CD14-positive monocyte (primary cell): ENCODE measurements around the gene DOCK1. TPM values are rescaled to one million over a fixed set of nuclear protein-coding genes. Genes with fewer than 3 reads are reported as not detected.

Experiments used
- DNase-seq, 3 donors: peaks; one replicate each; pipeline ENCODE4 v3.0.0-alpha.2; 2011 to 2022
- H2AFZ ChIP-seq: 2 replicates; pipeline ENCODE4 v1.6.0; 2012; ENCODE audit warnings: mild to moderate bottlenecking, low read depth, low read length, inconsistent platforms; ENCODE audit not compliant: insufficient read depth, poor library complexity, severe bottlenecking
- H3K27ac ChIP-seq, 2 donors: 1 replicate in 1 of 2; 2 replicates in 1 of 2; pipeline ENCODE4 v1.5.1; 2012 to 2013; ENCODE audit warnings: low read length in 2 of 2, control low read depth in 1 of 2, inconsistent platforms in 1 of 2, low read depth in 1 of 2, mild to moderate bottlenecking in 1 of 2
- H3K27me3 ChIP-seq, 2 donors: one replicate each; pipeline versions ENCODE4 v1.6.0 to v1.6.1; 2011 to 2013; ENCODE audit warnings: low read length in 2 of 2; ENCODE audit not compliant: control insufficient read depth in 2 of 2, insufficient read depth in 2 of 2
- H3K36me3 ChIP-seq, 2 donors: replicated peaks in 1 of 2; 1 replicate in 1 of 2; 2 replicates in 1 of 2; pipeline versions ENCODE4 v1.5.1 to v1.6.1; 2012 to 2013; ENCODE audit warnings: low read length in 2 of 2, control low read depth in 1 of 2, inconsistent platforms in 1 of 2, mild to moderate bottlenecking in 1 of 2; ENCODE audit not compliant: insufficient read depth in 2 of 2, control insufficient read depth in 1 of 2
- H3K4me1 ChIP-seq, 2 donors: 1 replicate in 1 of 2; 2 replicates in 1 of 2; pipeline versions ENCODE4 v1.5.1 to v1.6.1; 2012 to 2013; ENCODE audit warnings: low read length in 2 of 2, control low read depth in 1 of 2, inconsistent platforms in 1 of 2, mild to moderate bottlenecking in 1 of 2, moderate library complexity in 1 of 2; ENCODE audit not compliant: insufficient read depth in 2 of 2, control insufficient read depth in 1 of 2
- H3K4me2 ChIP-seq: replicated peaks from 2 replicates; pipeline ENCODE3; 2012; ENCODE audit warnings: low read length, moderate library complexity, mild to moderate bottlenecking; ENCODE audit not compliant: poor library complexity, severe bottlenecking; ENCODE audit errors: extremely low read depth
- H3K4me3 ChIP-seq, 3 experiments: fragments of 200-600 bp in 1 of 3; sonication (generic) in 1 of 3; replicated peaks in 1 of 3; 1 replicate in 2 of 3; 2 replicates in 1 of 3; pipeline ENCODE4 v1.5.1; 2011 to 2013; ENCODE audit warnings: low read length in 3 of 3, mild to moderate bottlenecking in 3 of 3, control low read depth in 2 of 3, low read depth in 2 of 3, inconsistent platforms in 1 of 3, moderate library complexity in 1 of 3
- H3K79me2 ChIP-seq: 2 replicates; pipeline ENCODE4 v1.6.0; 2012; ENCODE audit warnings: mild to moderate bottlenecking, control low read depth, inconsistent platforms, low read length, moderate library complexity; ENCODE audit not compliant: insufficient read depth
- H3K9ac ChIP-seq: 2 replicates; pipeline ENCODE4 v1.6.0; 2017; ENCODE audit warnings: low read length, mild to moderate bottlenecking; ENCODE audit not compliant: insufficient read depth, poor library complexity, severe bottlenecking
- H3K9me3 ChIP-seq, 2 donors: replicated peaks in 1 of 2; 1 replicate in 1 of 2; 2 replicates in 1 of 2; pipeline versions ENCODE4 v1.5.1 to v1.6.1; 2012 to 2013; ENCODE audit warnings: low read length in 2 of 2, control low read depth in 1 of 2; ENCODE audit not compliant: control insufficient read depth in 1 of 2, insufficient read depth in 1 of 2
- H4K20me1 ChIP-seq: 2 replicates; pipeline ENCODE4 v1.6.0; 2012; ENCODE audit warnings: mild to moderate bottlenecking, low read length, control low read depth, moderate library complexity; ENCODE audit not compliant: insufficient read depth
- H3K27ac Mint-ChIP-seq, 7 donors: one replicate each; pipeline ENCODE4 v1.8.0; 2020; ENCODE audit warnings: mild to moderate bottlenecking in 7 of 7, mixed read lengths in 7 of 7, moderate library complexity in 6 of 7, inconsistent platforms in 2 of 7
- H3K27me3 Mint-ChIP-seq, 3 donors: one replicate each; pipeline ENCODE4 v1.8.0; 2021 to 2022; ENCODE audit warnings: low read depth in 3 of 3, mild to moderate bottlenecking in 3 of 3, mixed read lengths in 3 of 3, moderate library complexity in 3 of 3, inconsistent platforms in 1 of 3
- H3K36me3 Mint-ChIP-seq, 2 donors: one replicate each; pipeline ENCODE4 v1.8.0; 2020; ENCODE audit warnings: mixed read lengths in 2 of 2, inconsistent platforms in 1 of 2, mild to moderate bottlenecking in 1 of 2
- H3K4me1 Mint-ChIP-seq: one replicate; pipeline ENCODE4 v1.8.0; 2020; ENCODE audit warnings: mild to moderate bottlenecking, mixed read lengths
- H3K4me3 Mint-ChIP-seq, 2 donors: one replicate each; pipeline ENCODE4 v1.8.0; 2020; ENCODE audit warnings: mild to moderate bottlenecking in 2 of 2, mixed read lengths in 2 of 2, moderate library complexity in 1 of 2
- H3K9me3 Mint-ChIP-seq, 7 donors: one replicate each; pipeline ENCODE4 v1.8.0; 2020 to 2022; ENCODE audit warnings: mixed read lengths in 7 of 7, mild to moderate bottlenecking in 6 of 7, moderate library complexity in 6 of 7, inconsistent platforms in 2 of 7
- WGBS: methylation state at CpG from one replicate; pipeline ENCODE4 v1.1.5; 2013; ENCODE audit warnings: missing lambda C conversion rate; ENCODE audit not compliant: insufficient coverage; 5-methylcytosine and 5-hydroxymethylcytosine counted together
- intact Hi-C, 2 donors: fragments of 100-400 bp; cut with micrococcal nuclease; formaldehyde crosslinking; loops; one replicate each; pipeline versions ENCODE4 v1.15.0 to v1.15.1; 2023
- polyA plus RNA-seq, 3 donors: library from polyadenylated mRNA; depleted of rRNA in 1 of 3; unstranded in 2 of 3; stranded (reverse) in 1 of 3; fragments of 300-500 nt in 2 of 3; fragments of >200 nt in 1 of 3; fragmentation: Illumina TruSeq in 2 of 3; gene quantifications; 1 replicate in 2 of 3; 2 replicates in 1 of 3; pipeline ENCODE4 v1.2.3, GENCODE V29; 2012 to 2021
- TF ChIP-seq, protein P1 (sequence below): fragments of 200-600 bp; IDR thresholded peaks from one replicate; pipeline ENCODE4 v1.8.0; 2022; ENCODE audit warnings: antibody characterized with exemption, mild to moderate bottlenecking

DOCK1 gene
- polyA plus RNA-seq, 3 donors = 0.31 to 0.35 TPM; not detected in 1

DNA sequence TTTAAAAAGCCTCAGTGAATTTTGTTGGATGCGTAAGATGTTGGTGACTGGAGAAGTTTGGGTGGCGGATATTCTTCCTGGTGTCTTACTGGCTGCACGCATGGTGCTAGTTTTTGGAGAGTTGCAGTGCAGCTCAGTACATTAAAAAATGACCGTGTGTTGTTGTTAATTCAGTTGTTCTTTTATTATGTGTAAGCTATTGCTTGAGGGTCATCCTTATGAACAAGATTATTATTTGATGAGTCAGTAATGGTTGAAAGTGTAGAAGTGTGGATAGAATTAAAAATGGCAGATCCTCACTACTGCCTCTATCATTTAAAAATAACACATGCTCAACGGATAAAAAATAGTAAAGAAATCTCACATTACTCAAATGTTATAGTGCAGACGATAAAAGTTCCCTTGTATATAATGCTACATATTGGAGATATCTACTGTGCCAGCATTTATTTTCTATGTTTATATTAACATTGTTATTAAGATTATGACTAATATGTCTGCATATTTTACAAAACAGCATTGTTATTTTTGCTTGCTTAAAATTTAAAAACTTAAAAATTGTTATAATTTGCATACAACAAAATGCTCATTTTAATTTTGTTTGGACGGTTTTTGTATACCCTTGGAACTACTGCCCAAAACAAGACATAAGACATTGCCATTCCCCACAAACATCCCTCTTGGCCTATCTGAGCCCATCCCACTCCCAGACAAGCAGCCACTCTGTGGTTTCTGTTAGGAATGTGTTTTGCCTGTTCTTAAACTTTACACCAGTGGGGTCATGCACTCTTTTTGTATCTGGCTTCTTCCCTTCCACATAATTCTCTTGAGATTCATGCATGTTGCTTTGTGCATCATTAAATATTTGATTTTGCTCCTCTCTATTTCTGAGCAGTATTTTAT lies 142.0 kb downstream of the DOCK1 start:
- Histone ChIP-seq H3K9me3 (no peaks in the 10 kb centered on the region), H3K4me2 (no peak overlapping the region), H3K27ac (no peak overlapping the region), H3K9ac (no peak overlapping the region), H3K79me2 (no peaks in the 10 kb centered on the region), H3K36me3 (no peaks in the 10 kb centered on the region), H2AFZ (no peak overlapping the region), H3K27me3 (no peaks in the 10 kb centered on the region), H3K4me3 (no peak overlapping the region), H4K20me1 (no peaks in the 10 kb centered on the region), H3K4me1 (no peaks in the 10 kb centered on the region)
- TF ChIP-seq, protein P1, sequence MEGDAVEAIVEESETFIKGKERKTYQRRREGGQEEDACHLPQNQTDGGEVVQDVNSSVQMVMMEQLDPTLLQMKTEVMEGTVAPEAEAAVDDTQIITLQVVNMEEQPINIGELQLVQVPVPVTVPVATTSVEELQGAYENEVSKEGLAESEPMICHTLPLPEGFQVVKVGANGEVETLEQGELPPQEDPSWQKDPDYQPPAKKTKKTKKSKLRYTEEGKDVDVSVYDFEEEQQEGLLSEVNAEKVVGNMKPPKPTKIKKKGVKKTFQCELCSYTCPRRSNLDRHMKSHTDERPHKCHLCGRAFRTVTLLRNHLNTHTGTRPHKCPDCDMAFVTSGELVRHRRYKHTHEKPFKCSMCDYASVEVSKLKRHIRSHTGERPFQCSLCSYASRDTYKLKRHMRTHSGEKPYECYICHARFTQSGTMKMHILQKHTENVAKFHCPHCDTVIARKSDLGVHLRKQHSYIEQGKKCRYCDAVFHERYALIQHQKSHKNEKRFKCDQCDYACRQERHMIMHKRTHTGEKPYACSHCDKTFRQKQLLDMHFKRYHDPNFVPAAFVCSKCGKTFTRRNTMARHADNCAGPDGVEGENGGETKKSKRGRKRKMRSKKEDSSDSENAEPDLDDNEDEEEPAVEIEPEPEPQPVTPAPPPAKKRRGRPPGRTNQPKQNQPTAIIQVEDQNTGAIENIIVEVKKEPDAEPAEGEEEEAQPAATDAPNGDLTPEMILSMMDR = no peak
- Mint-ChIP-seq H3K27me3 (peaks cover 0 to 1% (median 0%) of the 10 kb centered on the region in 3 donors), H3K36me3 (no peaks in the 10 kb centered on the region), H3K4me1 (no peaks in the 10 kb centered on the region), H3K9me3 (peaks cover 0 to 2% (median 0%) of the 10 kb centered on the region in 7 donors), H3K27ac (no peak overlapping the region), H3K4me3 (no peak overlapping the region)
- intact Hi-C loops = no loop called here
- WGBS = 93% methylated on average over 5 of the region's 7 CpGs
- DNase-seq = no peak

DNA sequence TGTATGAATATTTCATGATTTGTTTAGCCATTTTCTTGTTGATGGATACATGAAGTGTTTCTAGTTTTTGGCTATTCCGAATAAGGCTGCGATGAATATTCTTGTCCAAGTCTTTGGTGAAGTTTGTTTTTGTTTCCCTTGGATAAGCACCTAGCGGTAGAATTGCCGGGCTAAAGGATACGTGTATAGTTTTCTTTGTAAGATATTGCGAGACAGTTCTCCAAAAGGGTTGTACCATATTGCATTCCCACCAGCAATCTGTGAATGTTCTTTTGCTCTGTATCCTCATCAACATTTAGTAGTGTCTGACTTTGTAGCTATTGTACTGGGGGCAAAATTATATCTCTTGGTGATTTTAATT lies 142.6 kb downstream of the DOCK1 start:
- H3K27ac Mint-ChIP-seq = no peak overlapping the region
- 100% methylated on average over 1 of the region's 6 CpGs for WGBS
- H3K4me3 Mint-ChIP-seq = no peak overlapping the region
- Histone ChIP-seq H3K36me3 (no peaks in the 10 kb centered on the region), H3K27ac (no peak overlapping the region), H3K79me2 (no peaks in the 10 kb centered on the region), H3K4me1 (no peaks in the 10 kb centered on the region), H3K9me3 (peaks cover 0 to 3% of the 10 kb centered on the region in 2 donors), H2AFZ (no peak overlapping the region), H3K4me3 (no peak overlapping the region), H3K9ac (no peak overlapping the region), H3K27me3 (no peaks in the 10 kb centered on the region), H4K20me1 (no peaks in the 10 kb centered on the region), H3K4me2 (no peak overlapping the region)
- TF ChIP-seq, protein P1 = no peak
- H3K36me3 Mint-ChIP-seq = no peaks in the 10 kb centered on the region
- intact Hi-C loops = no loop called here
- no peaks in the 10 kb centered on the region for H3K4me1 Mint-ChIP-seq
- DNase-seq = no peak
- H3K27me3 Mint-ChIP-seq = peaks cover 0 to 1% (median 0%) of the 10 kb centered on the region in 3 donors
- H3K9me3 Mint-ChIP-seq = peaks cover 0 to 6% (median 2%) of the 10 kb centered on the region in 7 donors
